Epithelial cell of proximal tubule (primary cell): Measurements from ENCODE around the gene MME. TPM values are rescaled to one million over a fixed set of nuclear protein-coding genes. Genes with fewer than 3 reads are reported as not detected.

Source experiments
- DNase-seq: peaks from one replicate; pipeline ENCODE4 v3.0.0-alpha.2; 2011; ENCODE audit warnings: low read depth
- H3K4me3 ChIP-seq: 2 replicates; pipeline ENCODE4 v1.5.1; 2011; ENCODE audit warnings: low read depth, mild to moderate bottlenecking, low read length
- total RNA-seq: library from RNA; depleted of rRNA; stranded (reverse); fragments of >200 nt; gene quantifications from 2 replicates; pipeline ENCODE4 v1.2.3, GENCODE V29; 2015
- TF ChIP-seq, protein P1 (sequence below): conservative IDR thresholded peaks from 2 replicates; pipeline ENCODE4 v1.5.1; 2012; ENCODE audit warnings: low read depth, mild to moderate bottlenecking, low read length

MME gene
- total RNA-seq, 1 donor from 2014 or later = 61.6 TPM

DNA sequence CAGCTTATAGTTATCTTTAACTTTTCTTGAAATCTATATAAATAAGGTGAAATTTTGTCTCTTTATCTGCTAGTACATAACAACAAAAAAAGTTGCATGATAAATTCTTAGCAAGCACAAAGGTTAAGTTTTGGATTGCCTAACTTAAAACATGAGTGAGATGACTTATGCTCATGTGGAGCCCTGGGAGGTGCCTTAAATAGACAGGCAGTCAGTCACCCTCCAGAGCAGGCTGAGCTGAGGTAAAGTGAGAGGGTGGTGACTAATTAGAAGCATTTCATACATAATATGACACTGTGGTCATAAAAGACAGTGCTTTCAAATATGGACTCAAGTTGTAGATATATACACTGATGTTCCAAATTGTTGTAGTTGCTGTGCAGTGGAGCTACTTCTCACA, 14.6 kb upstream of the MME start:
- no peak overlapping the region for H3K4me3 ChIP-seq
- DNase-seq = peak; percentile 79
- TF ChIP-seq, protein P1, sequence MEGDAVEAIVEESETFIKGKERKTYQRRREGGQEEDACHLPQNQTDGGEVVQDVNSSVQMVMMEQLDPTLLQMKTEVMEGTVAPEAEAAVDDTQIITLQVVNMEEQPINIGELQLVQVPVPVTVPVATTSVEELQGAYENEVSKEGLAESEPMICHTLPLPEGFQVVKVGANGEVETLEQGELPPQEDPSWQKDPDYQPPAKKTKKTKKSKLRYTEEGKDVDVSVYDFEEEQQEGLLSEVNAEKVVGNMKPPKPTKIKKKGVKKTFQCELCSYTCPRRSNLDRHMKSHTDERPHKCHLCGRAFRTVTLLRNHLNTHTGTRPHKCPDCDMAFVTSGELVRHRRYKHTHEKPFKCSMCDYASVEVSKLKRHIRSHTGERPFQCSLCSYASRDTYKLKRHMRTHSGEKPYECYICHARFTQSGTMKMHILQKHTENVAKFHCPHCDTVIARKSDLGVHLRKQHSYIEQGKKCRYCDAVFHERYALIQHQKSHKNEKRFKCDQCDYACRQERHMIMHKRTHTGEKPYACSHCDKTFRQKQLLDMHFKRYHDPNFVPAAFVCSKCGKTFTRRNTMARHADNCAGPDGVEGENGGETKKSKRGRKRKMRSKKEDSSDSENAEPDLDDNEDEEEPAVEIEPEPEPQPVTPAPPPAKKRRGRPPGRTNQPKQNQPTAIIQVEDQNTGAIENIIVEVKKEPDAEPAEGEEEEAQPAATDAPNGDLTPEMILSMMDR = no peak

DNA sequence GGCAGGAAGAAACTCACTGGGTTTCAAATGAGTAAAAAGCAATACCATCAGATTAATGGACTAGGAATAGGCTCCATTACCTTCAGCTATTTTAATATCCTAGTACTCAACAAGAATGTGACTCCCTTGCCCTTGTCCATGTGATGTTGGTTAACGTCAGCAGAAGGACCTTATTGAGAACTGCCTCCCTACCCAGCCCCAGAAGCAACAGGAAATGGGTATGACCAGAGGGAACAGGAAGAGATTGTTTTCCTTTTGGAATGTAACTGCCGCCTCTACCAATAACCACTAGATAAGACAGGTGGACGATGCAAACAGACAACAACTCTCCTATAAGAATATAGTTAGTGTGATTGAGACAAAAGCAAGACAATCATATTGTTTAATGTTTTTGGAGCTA, 10.4 kb upstream of the MME start:
- no peak for DNase-seq
- H3K4me3 ChIP-seq = no peak overlapping the region
- TF ChIP-seq, protein P1 = no peak

DNA sequence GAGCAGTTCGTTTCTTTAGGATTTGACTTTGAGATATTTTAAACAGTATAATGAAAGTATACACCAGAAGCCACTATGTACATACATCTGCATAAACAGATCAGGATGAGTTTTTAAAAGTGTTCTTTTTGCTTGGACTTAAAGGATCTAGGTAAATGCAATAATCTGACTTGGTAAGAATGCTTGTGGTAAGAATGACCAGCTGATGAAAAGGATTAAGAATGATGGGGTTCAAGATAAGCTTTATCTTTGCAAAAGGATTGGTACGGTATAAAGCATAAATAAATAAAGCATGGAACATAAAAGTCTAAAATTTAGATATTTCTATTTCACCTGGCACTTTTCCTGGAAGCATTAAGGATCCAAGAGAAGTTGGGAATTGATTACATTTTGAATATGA, 9.8 kb upstream of the MME start:
- no peak overlapping the region for H3K4me3 ChIP-seq
- no peak for DNase-seq
- TF ChIP-seq, protein P1 = no peak

DNA sequence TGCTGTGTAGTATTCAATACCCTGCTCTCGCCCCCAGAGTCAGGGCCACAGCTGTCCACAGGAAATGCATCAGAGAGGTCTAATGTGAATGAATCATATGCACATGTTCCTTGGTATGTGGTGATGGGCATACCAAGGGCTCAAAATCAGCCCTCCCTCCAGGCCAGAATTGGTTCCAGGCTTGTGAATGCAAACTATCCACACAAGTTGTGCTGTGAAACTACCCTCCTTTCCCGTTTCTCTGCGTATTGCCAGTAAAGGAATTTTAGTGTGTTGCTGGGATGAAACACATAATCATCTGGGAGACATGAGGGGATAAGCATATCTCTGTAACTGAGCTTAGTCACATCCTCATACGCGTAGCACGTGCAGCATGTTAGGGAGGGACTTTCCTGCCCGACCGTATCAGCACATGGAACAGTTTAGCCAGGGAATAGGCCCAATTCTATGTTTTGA, 9.2 kb upstream of the MME start:
- DNase-seq = peak; percentile 67
- no peak overlapping the region for H3K4me3 ChIP-seq
- TF ChIP-seq, protein P1 = no peak

DNA sequence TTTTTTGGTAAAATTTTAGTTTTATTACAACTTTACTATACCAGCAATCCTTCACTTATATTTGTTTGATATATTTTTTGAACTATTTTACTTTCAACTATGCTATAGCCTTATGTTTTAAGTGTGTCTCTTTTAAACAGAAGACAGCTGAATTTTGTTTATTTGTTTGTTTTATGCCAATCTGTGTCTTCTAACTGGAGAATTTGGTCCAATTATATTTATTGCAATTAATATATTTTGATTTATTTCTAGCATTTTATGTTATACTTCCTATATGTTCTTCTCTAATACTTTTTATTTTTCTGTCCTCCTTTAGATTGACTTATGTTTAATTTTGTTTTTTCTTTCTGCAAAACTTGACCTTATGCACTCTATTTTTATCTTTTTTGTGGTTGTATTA, 4.9 kb upstream of the MME start:
- H3K4me3 ChIP-seq = no peak overlapping the region
- TF ChIP-seq, protein P1 = no peak
- no peak for DNase-seq

DNA sequence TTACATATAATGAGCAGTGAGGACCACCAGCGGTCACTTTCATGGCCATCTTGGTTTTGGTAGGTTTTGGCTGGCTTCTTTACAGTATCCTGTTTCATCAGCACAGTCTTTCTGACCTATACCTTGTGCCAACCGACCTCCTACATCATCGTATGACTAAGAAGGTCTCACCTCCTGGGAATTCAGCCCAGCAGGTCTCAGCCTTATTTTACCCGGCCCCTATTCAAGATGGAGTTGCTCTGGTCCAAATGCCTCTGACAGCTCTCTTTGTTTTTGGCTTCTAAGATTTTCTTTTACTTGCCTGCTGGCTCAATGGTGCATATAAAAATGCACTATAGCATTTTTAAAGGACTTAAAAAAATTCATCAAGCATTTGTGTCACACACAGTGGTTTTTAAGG, 3.2 kb upstream of the MME start:
- TF ChIP-seq, protein P1 = no peak

DNA sequence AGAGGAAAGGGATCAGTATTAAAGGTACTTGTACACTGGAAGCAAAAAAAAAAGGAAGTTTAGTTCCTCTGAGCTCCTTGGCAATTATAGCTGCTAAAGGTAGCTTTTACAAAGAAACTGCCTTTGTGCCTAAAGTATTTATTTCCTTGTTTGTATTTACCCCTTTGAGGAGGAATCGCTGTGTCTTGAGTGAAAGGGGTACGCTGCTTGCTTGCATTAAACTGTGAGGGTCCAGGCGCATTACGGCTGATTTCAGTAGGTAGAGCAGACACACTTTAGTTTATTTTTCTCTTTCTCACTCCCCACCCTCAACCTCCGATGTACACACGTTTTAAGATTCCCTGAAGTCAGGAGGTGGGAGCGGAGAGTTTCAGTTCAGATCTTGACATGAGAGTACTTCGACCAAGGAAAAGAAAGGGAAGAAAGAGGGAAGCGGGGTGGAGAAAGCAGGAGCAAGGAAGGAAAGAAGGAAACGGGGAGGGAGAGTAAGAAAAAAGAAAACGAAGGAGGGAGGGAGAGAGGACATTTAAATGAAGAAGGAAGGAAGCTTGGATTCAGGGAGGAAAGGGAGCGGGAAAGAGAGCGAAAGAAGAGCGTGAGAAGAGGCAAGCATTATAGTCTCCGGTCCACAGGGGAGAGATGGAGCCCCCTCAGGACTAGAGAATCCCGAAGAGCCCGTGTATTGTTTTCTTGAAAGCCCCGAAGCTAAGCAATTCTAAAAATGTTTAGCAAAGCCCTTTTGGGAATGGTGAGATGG, 1.2 kb upstream of the MME start:
- peak overlapping the region; percentile 75 for H3K4me3 ChIP-seq
- no peak for DNase-seq
- TF ChIP-seq, protein P1 = no peak

More for the DNA sequence above, 3.2 kb upstream of the MME start:
- H3K4me3 ChIP-seq = no peak overlapping the region
- DNase-seq = no peak
